Uterus (tissue), 2 donors: ENCODE data around the gene RMND5A.

Experiments
- POLR2A ChIP-seq, 2 donors: fragments of 450-650 bp; IDR thresholded peaks; one replicate each; pipeline ENCODE4 v1.6.1; 2016; ENCODE audit warnings: antibody characterized with exemption in 2 of 2, mild to moderate bottlenecking in 1 of 2, moderate library complexity in 1 of 2
- TF ChIP-seq, protein P1 (sequence below), 4 experiments: fragments of 200-600 bp in 2 of 4; fragments of 450-650 bp in 2 of 4; sonication (generic) in 2 of 4; IDR thresholded peaks; one replicate each; pipeline ENCODE4 v1.5.1; 2016 to 2019; ENCODE audit warnings: antibody characterized with exemption in 4 of 4, mild to moderate bottlenecking in 2 of 4, moderate library complexity in 1 of 4

DNA sequence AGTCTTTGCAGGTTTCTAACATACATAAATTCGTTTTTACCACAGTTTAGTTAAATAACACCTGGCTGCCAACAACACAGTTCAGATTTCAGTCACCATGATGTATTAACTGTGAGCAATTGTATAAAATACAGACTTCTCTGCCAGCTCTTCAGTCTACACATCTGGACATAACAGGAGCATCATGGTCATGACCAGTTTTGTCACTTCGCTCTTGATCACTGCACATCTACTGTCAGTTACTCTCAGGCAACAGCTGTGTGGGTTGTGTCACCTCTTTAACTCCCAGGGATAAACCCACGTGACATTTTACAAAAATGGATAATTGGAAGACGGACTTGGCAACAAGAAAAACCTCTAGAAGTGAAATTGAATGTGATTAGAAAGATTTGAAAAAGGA lies 40.3 kb downstream of the RMND5A start:
- TF ChIP-seq, protein P1, sequence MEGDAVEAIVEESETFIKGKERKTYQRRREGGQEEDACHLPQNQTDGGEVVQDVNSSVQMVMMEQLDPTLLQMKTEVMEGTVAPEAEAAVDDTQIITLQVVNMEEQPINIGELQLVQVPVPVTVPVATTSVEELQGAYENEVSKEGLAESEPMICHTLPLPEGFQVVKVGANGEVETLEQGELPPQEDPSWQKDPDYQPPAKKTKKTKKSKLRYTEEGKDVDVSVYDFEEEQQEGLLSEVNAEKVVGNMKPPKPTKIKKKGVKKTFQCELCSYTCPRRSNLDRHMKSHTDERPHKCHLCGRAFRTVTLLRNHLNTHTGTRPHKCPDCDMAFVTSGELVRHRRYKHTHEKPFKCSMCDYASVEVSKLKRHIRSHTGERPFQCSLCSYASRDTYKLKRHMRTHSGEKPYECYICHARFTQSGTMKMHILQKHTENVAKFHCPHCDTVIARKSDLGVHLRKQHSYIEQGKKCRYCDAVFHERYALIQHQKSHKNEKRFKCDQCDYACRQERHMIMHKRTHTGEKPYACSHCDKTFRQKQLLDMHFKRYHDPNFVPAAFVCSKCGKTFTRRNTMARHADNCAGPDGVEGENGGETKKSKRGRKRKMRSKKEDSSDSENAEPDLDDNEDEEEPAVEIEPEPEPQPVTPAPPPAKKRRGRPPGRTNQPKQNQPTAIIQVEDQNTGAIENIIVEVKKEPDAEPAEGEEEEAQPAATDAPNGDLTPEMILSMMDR (IDR thresholded peaks at IDR 0.05): no peak
- no peak for TF ChIP-seq POLR2A (IDR thresholded peaks at IDR 0.05)
